ENCODE data around the gene KLHL17.

KLHL17 gene

GRCh38 chr1:960363-961131 lies at the start of gene KLHL17:
KLHL17 (plus strand) TSS chr1:960584; CDS start chr1:960694, 110 bp downstream.
- peak in 1 of 2 experiments; percentile 59 for DNase-seq

GRCh38 chr1:910881-911721 lies 49.3 kb upstream of the KLHL17 start:
- no peak for DNase-seq

- no peak for DNase-seq
Observed at GRCh38 chr1:911875-912739, 48.3 kb upstream of the KLHL17 start.

GRCh38 chr1:912740-913301 lies 47.6 kb upstream of the KLHL17 start:
- no peak for DNase-seq

GRCh38 chr1:913491-914130 lies 46.8 kb upstream of the KLHL17 start:
- no peak for DNase-seq

GRCh38 chr1:914131-914890 lies 46.1 kb upstream of the KLHL17 start:
- DNase-seq = no peak

GRCh38 chr1:914891-915280 lies 45.5 kb upstream of the KLHL17 start:
- no peak for DNase-seq

- no peak for DNase-seq
Observed at GRCh38 chr1:915295-916172, 44.9 kb upstream of the KLHL17 start.

GRCh38 chr1:916173-917075 lies 44.0 kb upstream of the KLHL17 start:
- DNase-seq = no peak

- no peak for DNase-seq
Observed at GRCh38 chr1:917076-917459, 43.3 kb upstream of the KLHL17 start.

GRCh38 chr1:917466-918091 lies 42.8 kb upstream of the KLHL17 start:
- DNase-seq = no peak

GRCh38 chr1:918353-918752 lies 42.0 kb upstream of the KLHL17 start:
- no peak for DNase-seq

GRCh38 chr1:918843-919242 lies 41.5 kb upstream of the KLHL17 start:
- DNase-seq = no peak

- no peak for DNase-seq
Observed at GRCh38 chr1:919271-919872, 41.0 kb upstream of the KLHL17 start.

- no peak for DNase-seq
Observed at GRCh38 chr1:920010-920409, 40.4 kb upstream of the KLHL17 start.

GRCh38 chr1:920521-920920 lies 39.9 kb upstream of the KLHL17 start:
- no peak for DNase-seq

- peak; percentile 36 to 68 for DNase-seq
Observed at GRCh38 chr1:921011-921837, 39.2 kb upstream of the KLHL17 start.

All from NCI-H524 (cell line).